Endodermal cell (in vitro differentiated cells): ENCODE measurements around the gene CHI3L1. TPM values are rescaled to one million over a fixed set of nuclear protein-coding genes. Genes with fewer than 3 reads are reported as not detected.

Experiments
- DNase-seq: peaks from one replicate; pipeline ENCODE4 v3.0.0-alpha.2; 2017
- H3K27ac ChIP-seq: 2 replicates; pipeline ENCODE4 v1.5.1; 2013; ENCODE audit warnings: mild to moderate bottlenecking, low read depth, low read length, moderate library complexity
- H3K27me3 ChIP-seq: 2 replicates; pipeline ENCODE4 v1.6.1; 2013; ENCODE audit warnings: mild to moderate bottlenecking, low read length, moderate library complexity; ENCODE audit not compliant: insufficient read depth, control insufficient read depth, poor library complexity, severe bottlenecking
- H3K36me3 ChIP-seq: 2 replicates; pipeline ENCODE4 v1.7.0; 2013; ENCODE audit warnings: mild to moderate bottlenecking, low read length, moderate library complexity; ENCODE audit not compliant: control insufficient read depth, insufficient read depth
- H3K4me1 ChIP-seq: one replicate; pipeline ENCODE4 v1.7.0; 2013; ENCODE audit warnings: low read length; ENCODE audit not compliant: control insufficient read depth, insufficient read depth
- H3K4me3 ChIP-seq: 2 replicates; pipeline ENCODE4 v1.5.1; 2013; ENCODE audit warnings: mild to moderate bottlenecking, low read length, moderate library complexity
- H3K9ac ChIP-seq: 2 replicates; pipeline ENCODE4 v1.6.1; 2013; ENCODE audit warnings: mild to moderate bottlenecking, low read length, moderate library complexity; ENCODE audit not compliant: poor library complexity, severe bottlenecking; ENCODE audit errors: extremely low read depth
- H3K9me3 ChIP-seq: 2 replicates; pipeline ENCODE4 v1.6.1; 2013; ENCODE audit warnings: mild to moderate bottlenecking, low read length, moderate library complexity; ENCODE audit not compliant: control insufficient read depth
- H3K27ac Mint-ChIP-seq: 2 replicates; pipeline ENCODE4 v1.8.0; 2020; ENCODE audit warnings: mixed read lengths
- H3K27me3 Mint-ChIP-seq: 2 replicates; pipeline ENCODE4 v1.8.0; 2021; ENCODE audit warnings: mild to moderate bottlenecking, mixed read lengths; ENCODE audit not compliant: insufficient read depth
- H3K36me3 Mint-ChIP-seq: 2 replicates; pipeline ENCODE4 v1.8.0; 2020; ENCODE audit warnings: low read depth, mixed read lengths
- H3K4me1 Mint-ChIP-seq: 2 replicates; pipeline ENCODE4 v1.8.0; 2020; ENCODE audit warnings: mixed read lengths
- H3K4me3 Mint-ChIP-seq: 2 replicates; pipeline ENCODE4 v1.8.0; 2020; ENCODE audit warnings: mild to moderate bottlenecking, moderate library complexity, mixed read lengths
- H3K9me3 Mint-ChIP-seq: 2 replicates; pipeline ENCODE4 v1.8.0; 2020; ENCODE audit warnings: mild to moderate bottlenecking, mixed read lengths
- WGBS, 2 experiments: methylation state at CpG; one replicate each; pipeline versions ENCODE4 v1.1.5 to v1.1.7; 2013; ENCODE audit warnings: missing lambda C conversion rate in 2 of 2, mixed read lengths in 1 of 2; ENCODE audit not compliant: insufficient coverage in 1 of 2, insufficient read length in 1 of 2; 5-methylcytosine and 5-hydroxymethylcytosine counted together
- total RNA-seq, 2 donors: library from RNA; stranded (reverse); fragmentation: NEBNext Ultra II Directional in 1 of 2; extraction: Animal tissue kit (Norgen Biotek cat#: 25700) in 1 of 2; gene quantifications; 2 replicates in 1 of 2; 3 replicates in 1 of 2; pipeline ENCODE4 v1.2.1, GENCODE V29; 2021
- TF ChIP-seq, protein P1 (sequence below): fragments of 200-600 bp; sonication (generic); conservative IDR thresholded peaks from 2 replicates; pipeline ENCODE4 v1.5.0; 2021; ENCODE audit warnings: antibody characterized with exemption, mild to moderate bottlenecking

The CHI3L1 gene
- total RNA-seq, 2 donors from 2014 or later = 0.18 to 1.1 TPM

DNA sequence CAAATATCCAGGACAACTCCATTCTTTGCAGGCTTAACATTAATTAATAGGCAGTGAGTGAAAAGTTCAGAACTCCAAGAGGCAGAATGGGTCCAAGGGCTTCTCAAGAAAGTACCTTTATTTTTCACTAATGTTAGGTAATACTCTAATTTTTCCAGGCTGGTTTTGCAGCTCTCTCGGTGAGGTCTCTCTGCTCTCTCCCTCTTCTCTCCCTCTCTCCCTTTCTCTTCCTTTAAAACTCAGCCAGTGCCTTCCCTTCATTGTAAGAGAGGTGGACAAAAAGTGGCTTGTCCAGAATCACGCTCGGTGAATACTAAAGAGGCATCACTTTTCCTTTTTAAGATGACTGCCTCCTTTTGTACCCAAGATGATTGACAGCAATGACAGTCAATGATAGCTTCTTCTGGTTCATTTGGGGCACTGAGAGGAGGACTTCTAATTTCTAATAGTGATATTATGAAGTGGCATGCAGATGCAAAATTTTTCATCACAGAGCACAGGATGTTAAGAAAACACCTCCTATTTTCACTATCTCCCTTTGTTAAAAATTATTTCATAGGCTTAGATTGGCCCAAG, 1.3 kb upstream of the CHI3L1 start:
- Histone ChIP-seq H3K4me3 (no peak overlapping the region), H3K9me3 (no peaks in the 10 kb centered on the region), H3K27me3 (no peaks in the 10 kb centered on the region), H3K9ac (no peak overlapping the region), H3K36me3 (no peaks in the 10 kb centered on the region), H3K27ac (no peak overlapping the region), H3K4me1 (peaks cover 15% of the 10 kb centered on the region)
- Mint-ChIP-seq H3K36me3 (no peaks in the 10 kb centered on the region), H3K4me3 (no peak overlapping the region), H3K27me3 (no peaks in the 10 kb centered on the region), H3K4me1 (peaks cover 22% of the 10 kb centered on the region), H3K9me3 (no peaks in the 10 kb centered on the region), H3K27ac (no peak overlapping the region)
- no peak for DNase-seq
- 85 to 87% methylated on average over 2 to 3 of the region's 3 CpGs for WGBS, 2 experiments
- TF ChIP-seq, protein P1, sequence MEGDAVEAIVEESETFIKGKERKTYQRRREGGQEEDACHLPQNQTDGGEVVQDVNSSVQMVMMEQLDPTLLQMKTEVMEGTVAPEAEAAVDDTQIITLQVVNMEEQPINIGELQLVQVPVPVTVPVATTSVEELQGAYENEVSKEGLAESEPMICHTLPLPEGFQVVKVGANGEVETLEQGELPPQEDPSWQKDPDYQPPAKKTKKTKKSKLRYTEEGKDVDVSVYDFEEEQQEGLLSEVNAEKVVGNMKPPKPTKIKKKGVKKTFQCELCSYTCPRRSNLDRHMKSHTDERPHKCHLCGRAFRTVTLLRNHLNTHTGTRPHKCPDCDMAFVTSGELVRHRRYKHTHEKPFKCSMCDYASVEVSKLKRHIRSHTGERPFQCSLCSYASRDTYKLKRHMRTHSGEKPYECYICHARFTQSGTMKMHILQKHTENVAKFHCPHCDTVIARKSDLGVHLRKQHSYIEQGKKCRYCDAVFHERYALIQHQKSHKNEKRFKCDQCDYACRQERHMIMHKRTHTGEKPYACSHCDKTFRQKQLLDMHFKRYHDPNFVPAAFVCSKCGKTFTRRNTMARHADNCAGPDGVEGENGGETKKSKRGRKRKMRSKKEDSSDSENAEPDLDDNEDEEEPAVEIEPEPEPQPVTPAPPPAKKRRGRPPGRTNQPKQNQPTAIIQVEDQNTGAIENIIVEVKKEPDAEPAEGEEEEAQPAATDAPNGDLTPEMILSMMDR = no peak

GRCh38 chr1:203187304-203187685, 791 bp upstream of the CHI3L1 start:
- H3K27ac Mint-ChIP-seq = no peak overlapping the region
- TF ChIP-seq, protein P1 = no peak
- Histone ChIP-seq H3K27ac (no peak overlapping the region), H3K27me3 (no peaks in the 10 kb centered on the region), H3K36me3 (no peaks in the 10 kb centered on the region), H3K4me1 (peaks cover 15% of the 10 kb centered on the region), H3K9me3 (no peaks in the 10 kb centered on the region), H3K9ac (no peak overlapping the region), H3K4me3 (no peak overlapping the region)
- WGBS, 2 experiments = 52 to 65% methylated on average over 7 of the region's 7 CpGs
- H3K36me3 Mint-ChIP-seq = no peaks in the 10 kb centered on the region
- no peak overlapping the region for H3K4me3 Mint-ChIP-seq
- DNase-seq = peak; percentile 48
- peaks cover 22% of the 10 kb centered on the region for H3K4me1 Mint-ChIP-seq
- no peaks in the 10 kb centered on the region for H3K27me3 Mint-ChIP-seq
- H3K9me3 Mint-ChIP-seq = no peaks in the 10 kb centered on the region

- no peaks in the 10 kb centered on the region for H3K27me3 Mint-ChIP-seq
- H3K27ac Mint-ChIP-seq = no peak overlapping the region
- Histone ChIP-seq H3K4me1 (peaks cover 19% of the 10 kb centered on the region), H3K27ac (no peak overlapping the region), H3K36me3 (no peaks in the 10 kb centered on the region), H3K9ac (no peak overlapping the region), H3K9me3 (no peaks in the 10 kb centered on the region), H3K27me3 (no peaks in the 10 kb centered on the region), H3K4me3 (no peak overlapping the region)
- 82 to 84% methylated on average over 2 to 5 of the region's 5 CpGs for WGBS, 2 experiments
- peaks cover 31% of the 10 kb centered on the region for H3K4me1 Mint-ChIP-seq
- TF ChIP-seq, protein P1 = no peak
- H3K36me3 Mint-ChIP-seq = no peaks in the 10 kb centered on the region
- H3K4me3 Mint-ChIP-seq = no peak overlapping the region
- H3K9me3 Mint-ChIP-seq = no peaks in the 10 kb centered on the region
- no peak for DNase-seq
Measured at GRCh38 chr1:203186091-203186445, 436 bp downstream of the CHI3L1 start.
